A549 (cell line): ENCODE measurements around the gene LSM12. TPM values are rescaled to one million over a fixed set of nuclear protein-coding genes. Genes with fewer than 3 reads are reported as not detected.

Experiments used
- ATAC-seq, 2 experiments: fragments of 200-7000 bp in 1 of 2; fragments of >200 bp in 1 of 2; cut with Nextera tagmentation in 1 of 2; cut with Tn5 transposase in 1 of 2; 3 replicates each; pipeline versions ENCODE4 v1.8.0 to v1.9.1; 2018 to 2020; ENCODE audit warnings: mild to moderate bottlenecking in 1 of 2, moderate library complexity in 1 of 2
- CTCF ChIA-PET: fragments of 300-600 bp; sonication (Branson Sonifier 250); formaldehyde crosslinking; extraction: SDS; loops from one replicate; lab custom pipeline; 2021; ENCODE audit warnings: antibody characterized with exemption, inconsistent platforms; lab: Yijun Ruan, JAX
- POLR2A ChIA-PET: fragments of 350-600 bp; formaldehyde crosslinking; extraction: SDS; loops from one replicate; lab custom pipeline; 2021; ENCODE audit warnings: antibody characterized with exemption, inconsistent platforms; lab: Yijun Ruan, JAX
- DNase-seq, 2 experiments: peaks; one replicate each; pipeline versions ENCODE4 v3.0.0 to v3.0.0-alpha.2; 2011 to 2016; ENCODE audit warnings: low read depth in 1 of 2, low spot score in 1 of 2
- FAIRE-seq: peaks from 2 replicates; lab custom pipeline; 2011; peaks lifted over from hg19 to GRCh38; lab: Jason Lieb, UNC
- H3K27ac ChIP-seq, 2 experiments: fragments of >200 bp; sonication (Bioruptor Twin); formaldehyde crosslinking; 3 replicates each; pipeline ENCODE4 v1.5.1; 2016 to 2017
- H3K4me1 ChIP-seq: fragments of >200 bp; sonication (Bioruptor Twin); formaldehyde crosslinking; 3 replicates; pipeline ENCODE4 v1.6.1; 2016
- H3K4me2 ChIP-seq: fragments of >200 bp; sonication (Bioruptor Twin); formaldehyde crosslinking; 3 replicates; pipeline ENCODE4 v1.6.1; 2016
- H3K4me3 ChIP-seq: fragments of >200 bp; sonication (Bioruptor Twin); formaldehyde crosslinking; 3 replicates; pipeline ENCODE4 v1.5.1; 2016
- H3K9me3 ChIP-seq: fragments of >200 bp; sonication (Bioruptor Twin); formaldehyde crosslinking; 3 replicates; pipeline ENCODE4 v1.6.1; 2016
- BHLHE40 ChIP-seq: IDR thresholded peaks from 2 replicates; pipeline ENCODE4 v1.6.1; 2012; ENCODE audit warnings: low read depth, low read length, inconsistent platforms
- CBX2 ChIP-seq: fragments of 200-600 bp; sonication (generic); IDR thresholded peaks from 2 replicates; pipeline ENCODE4 v1.6.1; 2016; ENCODE audit warnings: low read depth, mild to moderate bottlenecking, borderline replicate concordance
- CEBPB ChIP-seq, 2 experiments: fragments of >200 bp in 1 of 2; sonication (Bioruptor Twin) in 1 of 2; formaldehyde crosslinking in 1 of 2; IDR thresholded peaks; 2 replicates each; pipeline ENCODE4 v1.6.1; 2012 to 2016
- E2F6 ChIP-seq: IDR thresholded peaks from 2 replicates; pipeline ENCODE4 v1.6.1; 2012; ENCODE audit warnings: low read depth, borderline replicate concordance
- EHF ChIP-seq: fragments of 250-450 bp; sonication (Bioruptor Pico); IDR thresholded peaks from 2 replicates; pipeline ENCODE4 v1.5.0; 2020; ENCODE audit warnings: mild to moderate bottlenecking
- FOSB ChIP-seq: fragments of 250-450 bp; sonication (Bioruptor Pico); IDR thresholded peaks from 2 replicates; pipeline ENCODE4 v1.5.0; 2020; ENCODE audit warnings: mild to moderate bottlenecking, moderate library complexity
- HES2 ChIP-seq: fragments of >200 bp; sonication (Bioruptor Twin); formaldehyde crosslinking; IDR thresholded peaks from 2 replicates; pipeline ENCODE4 v1.6.1; 2016
- HOXB13 ChIP-seq: fragments of 250-450 bp; sonication (Bioruptor Pico); IDR thresholded peaks from 2 replicates; pipeline ENCODE4 v1.5.0; 2020; ENCODE audit warnings: low read depth, mild to moderate bottlenecking, moderate library complexity
- HOXB5 ChIP-seq: fragments of 250-450 bp; sonication (Bioruptor Pico); IDR thresholded peaks from 2 replicates; pipeline ENCODE4 v1.5.0; 2020; ENCODE audit warnings: mild to moderate bottlenecking, moderate library complexity
- KDM1A ChIP-seq: fragments of 200-600 bp; sonication (generic); IDR thresholded peaks from 2 replicates; pipeline ENCODE4 v1.6.1; 2016; ENCODE audit warnings: low read depth, mild to moderate bottlenecking
- KDM5A ChIP-seq: fragments of 200-600 bp; sonication (generic); IDR thresholded peaks from 2 replicates; pipeline ENCODE4 v1.6.1; 2016; ENCODE audit warnings: antibody characterized with exemption, mild to moderate bottlenecking
- NR3C1 ChIP-seq: fragments of >200 bp; sonication (Bioruptor Twin); formaldehyde crosslinking; IDR thresholded peaks from 3 replicates; pipeline ENCODE4 v1.6.1; 2017
- RCOR1 ChIP-seq: fragments of 150-350 bp; IDR thresholded peaks from 2 replicates; pipeline ENCODE4 v1.6.1; 2014; ENCODE audit warnings: antibody characterized with exemption, low read length, low read depth
- TFCP2L1 ChIP-seq: fragments of 250-450 bp; sonication (Bioruptor Pico); IDR thresholded peaks from 2 replicates; pipeline ENCODE4 v1.5.0; 2021; ENCODE audit warnings: mild to moderate bottlenecking
- WGBS: methylation state at CpG from one replicate; pipeline ENCODE4 v1.1.6; 2017; ENCODE audit errors: missing lambda C conversion rate; 5-methylcytosine and 5-hydroxymethylcytosine counted together
- polyA plus RNA-seq, 4 experiments: library from polyadenylated mRNA; depleted of rRNA in 3 of 4; stranded (reverse); fragments of >200 nt; fragmentation: RNase III in 1 of 4; extraction: RNeasy Plus Mini Kit Qiagen cat#74134 plus additional on column Dnase treatment in 1 of 4; gene quantifications; 2 replicates in 3 of 4; 3 replicates in 1 of 4; pipeline ENCODE4 v1.2.3, GENCODE V29; 2011 to 2017
- TF ChIP-seq, protein P1 (sequence below): fragments of >200 bp; sonication (Bioruptor Twin); formaldehyde crosslinking; IDR thresholded peaks from 3 replicates; pipeline ENCODE4 v1.5.1; 2016
- TF ChIP-seq, protein P2 (sequence below): fragments of >200 bp; sonication (Bioruptor Twin); formaldehyde crosslinking; IDR thresholded peaks from 3 replicates; pipeline ENCODE4 v1.6.1; 2016

The LSM12 gene
- polyA plus RNA-seq, 2 of the 4 experiments (the other 2 are of a cell fraction), result 43.9 to 75.0 TPM

- peak; percentile 13 for FAIRE-seq
- 90% methylated on average over 14 of the region's 14 CpGs for WGBS
- CTCF ChIA-PET, result interaction anchor here (0.8 to 5.9 kb wide), 7 partner anchors 9 to 57 kb away, joined by 3 to 23 read pairs (median 3); no protein-coding TSS in a partner anchor
These were observed 7.2 kb downstream of the LSM12 start for GRCh38 chr17:44059101-44059892.

DNA sequence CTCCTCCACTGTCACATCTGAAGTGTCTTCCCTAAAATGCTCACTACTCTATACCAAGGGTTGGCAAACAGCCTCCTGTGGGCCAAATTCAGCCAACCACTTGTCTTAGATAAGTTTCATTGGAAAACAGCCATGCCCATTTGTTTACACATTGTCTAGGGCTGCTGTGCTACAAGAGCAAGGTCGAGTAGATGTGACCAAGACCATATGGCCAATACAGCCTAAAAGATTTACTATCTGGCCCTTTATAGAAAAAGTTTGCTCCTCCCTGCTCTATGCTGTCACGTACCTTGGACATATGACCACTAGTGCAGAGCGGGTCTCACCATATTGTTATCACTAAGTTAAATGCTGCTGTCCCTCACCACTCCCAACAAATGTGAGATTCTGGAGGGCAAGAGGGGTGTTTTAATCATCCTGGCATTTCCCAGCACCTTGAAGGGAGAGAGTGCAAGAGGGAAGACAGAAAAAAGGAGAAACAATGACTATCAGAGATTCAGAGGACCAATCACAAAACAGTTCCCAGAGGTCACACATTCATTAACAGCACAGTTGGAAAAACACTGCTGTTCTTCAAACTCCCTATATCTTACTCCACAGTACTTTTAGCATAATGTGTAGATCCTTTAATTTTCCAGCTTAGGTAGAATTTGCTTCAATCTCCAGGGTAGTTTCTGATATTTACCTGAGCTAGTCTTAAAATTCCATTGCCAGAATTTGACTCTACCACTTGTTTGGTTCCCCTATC lies 13.2 kb downstream of the LSM12 start:
- no peak overlapping the region for H3K4me3 ChIP-seq
- ATAC-seq (peak; percentile 52 to 63; a peak in 4 of 6 replicates), DNase-seq (no peak), FAIRE-seq (no peak)
- CTCF ChIA-PET, result interaction anchor here (0.6 to 3.8 kb wide), 7 partner anchors 12 to 119 kb away, joined by 3 to 36 read pairs (median 4); no protein-coding TSS in a partner anchor
- POLR2A ChIA-PET, result interaction anchor here (1.3 kb wide), 1 partner anchor 26 kb away, joined by 3 read pairs; no protein-coding TSS in a partner anchor
- 74% methylated on average over 3 of the region's 3 CpGs for WGBS
- TF ChIP-seq KDM1A (no peak), NR3C1 (no peak), HOXB13 (CRISPR knock-in tag) (no peak), CBX2 (no peak)
- peaks cover 15% of the 10 kb centered on the region for H3K4me1 ChIP-seq
- no peak overlapping the region for H3K27ac ChIP-seq
- H3K4me2 ChIP-seq, result no peak overlapping the region
- H3K9me3 ChIP-seq, result no peaks in the 10 kb centered on the region

More at GRCh38 chr17:44059101-44059892, 7.2 kb downstream of the LSM12 start:
- Histone ChIP-seq H3K27ac (no peak overlapping the region), H3K4me2 (no peak overlapping the region), H3K4me1 (peaks cover 10% of the 10 kb centered on the region), H3K4me3 (no peak overlapping the region), H3K9me3 (no peaks in the 10 kb centered on the region)
- TF ChIP-seq BHLHE40 (no peak), FOSB (CRISPR knock-in tag) (no peak), EHF (CRISPR knock-in tag) (no peak), CEBPB (IDR thresholded peaks at IDR 0.05) (no peak), HES2 (no peak), E2F6 (no peak), TFCP2L1 (CRISPR knock-in tag) (no peak), KDM5A (no peak), RCOR1 (no peak), HOXB5 (CRISPR knock-in tag) (no peak)
- TF ChIP-seq, protein P1, sequence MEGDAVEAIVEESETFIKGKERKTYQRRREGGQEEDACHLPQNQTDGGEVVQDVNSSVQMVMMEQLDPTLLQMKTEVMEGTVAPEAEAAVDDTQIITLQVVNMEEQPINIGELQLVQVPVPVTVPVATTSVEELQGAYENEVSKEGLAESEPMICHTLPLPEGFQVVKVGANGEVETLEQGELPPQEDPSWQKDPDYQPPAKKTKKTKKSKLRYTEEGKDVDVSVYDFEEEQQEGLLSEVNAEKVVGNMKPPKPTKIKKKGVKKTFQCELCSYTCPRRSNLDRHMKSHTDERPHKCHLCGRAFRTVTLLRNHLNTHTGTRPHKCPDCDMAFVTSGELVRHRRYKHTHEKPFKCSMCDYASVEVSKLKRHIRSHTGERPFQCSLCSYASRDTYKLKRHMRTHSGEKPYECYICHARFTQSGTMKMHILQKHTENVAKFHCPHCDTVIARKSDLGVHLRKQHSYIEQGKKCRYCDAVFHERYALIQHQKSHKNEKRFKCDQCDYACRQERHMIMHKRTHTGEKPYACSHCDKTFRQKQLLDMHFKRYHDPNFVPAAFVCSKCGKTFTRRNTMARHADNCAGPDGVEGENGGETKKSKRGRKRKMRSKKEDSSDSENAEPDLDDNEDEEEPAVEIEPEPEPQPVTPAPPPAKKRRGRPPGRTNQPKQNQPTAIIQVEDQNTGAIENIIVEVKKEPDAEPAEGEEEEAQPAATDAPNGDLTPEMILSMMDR, result no peak
- TF ChIP-seq, protein P2, sequence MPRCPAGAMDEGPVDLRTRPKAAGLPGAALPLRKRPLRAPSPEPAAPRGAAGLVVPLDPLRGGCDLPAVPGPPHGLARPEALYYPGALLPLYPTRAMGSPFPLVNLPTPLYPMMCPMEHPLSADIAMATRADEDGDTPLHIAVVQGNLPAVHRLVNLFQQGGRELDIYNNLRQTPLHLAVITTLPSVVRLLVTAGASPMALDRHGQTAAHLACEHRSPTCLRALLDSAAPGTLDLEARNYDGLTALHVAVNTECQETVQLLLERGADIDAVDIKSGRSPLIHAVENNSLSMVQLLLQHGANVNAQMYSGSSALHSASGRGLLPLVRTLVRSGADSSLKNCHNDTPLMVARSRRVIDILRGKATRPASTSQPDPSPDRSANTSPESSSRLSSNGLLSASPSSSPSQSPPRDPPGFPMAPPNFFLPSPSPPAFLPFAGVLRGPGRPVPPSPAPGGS, result no peak
- DNase-seq (no peak), ATAC-seq (no peak)
- POLR2A ChIA-PET, result interaction anchor here (0.8 to 1.5 kb wide), 2 partner anchors 16 to 31 kb away, joined by 3 to 4 read pairs; no protein-coding TSS in a partner anchor
